NCI-H748 (cell line): ENCODE data around the gene SLC6A8.
"Not testable (repeated sequence)": the region's sequence is repeated elsewhere in the genome, so short reads cannot be mapped to it uniquely, and the experiment has no call there.

Experiments used
- DNase-seq: peaks from one replicate; lab custom pipeline; 2025; ENCODE audit not compliant: unreplicated experiment; lab: John Stamatoyannopoulos, UW

The SLC6A8 gene

DNA sequence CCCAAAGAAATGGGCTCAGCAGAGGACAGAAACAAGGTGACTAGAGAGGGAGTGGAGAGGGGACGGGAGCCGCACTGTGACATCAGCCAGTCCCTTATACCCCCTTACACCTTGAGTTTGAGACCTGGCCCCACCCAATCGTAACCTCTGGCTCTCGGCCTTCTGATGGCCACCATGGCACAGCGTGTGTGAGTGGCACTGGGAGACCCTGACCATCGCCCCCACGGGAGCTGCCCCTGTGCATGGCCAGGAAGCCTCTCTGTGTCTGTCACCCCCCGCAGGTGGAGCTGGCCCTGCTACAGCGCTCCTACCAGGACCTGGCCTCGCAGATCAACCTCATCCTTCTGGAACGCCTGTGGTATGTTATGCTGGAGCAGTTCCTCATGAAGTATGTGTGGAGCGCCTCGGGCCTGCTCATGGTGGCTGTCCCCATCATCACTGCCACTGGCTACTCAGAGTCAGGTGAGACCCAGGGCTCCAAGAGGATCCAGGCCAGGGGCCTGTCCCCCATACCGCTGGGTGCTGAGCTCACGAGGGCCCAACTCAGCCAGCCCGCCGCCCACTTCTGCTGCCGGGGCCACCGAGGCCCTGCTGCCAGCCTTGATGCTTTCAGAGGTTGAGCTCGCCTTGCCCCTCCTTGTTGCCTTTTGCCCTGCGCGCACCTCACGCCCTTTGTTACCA, 41.4 kb downstream of the SLC6A8 start:
- DNase-seq = no peak

GRCh38 chrX:153730115-153730514, 42.4 kb downstream of the SLC6A8 start:
- DNase-seq = not testable (repeated sequence)

- DNase-seq = no peak
Measured at GRCh38 chrX:153731117-153731844, 43.6 kb downstream of the SLC6A8 start.

DNA sequence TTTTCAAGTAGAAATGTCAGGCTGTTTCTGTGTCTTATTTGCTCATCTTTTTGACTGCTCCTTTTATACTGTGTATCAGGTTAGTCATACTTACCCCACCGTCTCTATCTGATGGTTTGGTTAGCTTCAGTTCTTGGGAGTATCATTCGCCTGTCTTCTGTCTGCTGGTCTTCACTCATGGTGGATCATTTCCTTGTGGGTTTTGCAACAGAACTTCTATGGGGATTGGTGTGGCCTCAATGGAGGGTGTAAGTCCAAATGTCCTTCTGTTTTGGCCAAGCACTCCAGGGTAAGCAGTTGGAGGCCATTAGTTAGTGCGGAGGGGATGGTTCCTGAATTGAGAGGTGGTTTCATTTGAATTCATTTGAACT, 44.1 kb downstream of the SLC6A8 start:
- DNase-seq = no peak

DNA sequence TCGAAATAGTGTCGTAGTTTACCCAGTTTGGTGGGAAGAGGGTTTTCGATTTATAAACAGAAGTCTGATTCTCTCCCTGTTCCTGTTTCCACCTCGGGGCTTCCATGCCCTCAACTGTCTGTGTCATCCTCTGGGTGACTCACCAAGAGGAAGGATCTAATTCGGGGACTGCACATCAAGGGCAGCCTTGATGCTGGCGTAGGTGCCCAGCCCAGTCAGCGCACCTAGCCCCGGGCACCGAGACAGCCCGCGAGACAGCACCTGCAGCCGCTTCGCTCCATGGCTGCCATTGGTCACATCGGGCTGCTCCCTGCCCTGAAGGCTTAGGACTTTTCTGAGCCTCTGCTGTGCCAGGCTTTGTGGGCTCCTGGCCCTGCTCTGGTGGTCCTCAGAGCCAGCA, 44.7 kb downstream of the SLC6A8 start:
- no peak for DNase-seq

DNA sequence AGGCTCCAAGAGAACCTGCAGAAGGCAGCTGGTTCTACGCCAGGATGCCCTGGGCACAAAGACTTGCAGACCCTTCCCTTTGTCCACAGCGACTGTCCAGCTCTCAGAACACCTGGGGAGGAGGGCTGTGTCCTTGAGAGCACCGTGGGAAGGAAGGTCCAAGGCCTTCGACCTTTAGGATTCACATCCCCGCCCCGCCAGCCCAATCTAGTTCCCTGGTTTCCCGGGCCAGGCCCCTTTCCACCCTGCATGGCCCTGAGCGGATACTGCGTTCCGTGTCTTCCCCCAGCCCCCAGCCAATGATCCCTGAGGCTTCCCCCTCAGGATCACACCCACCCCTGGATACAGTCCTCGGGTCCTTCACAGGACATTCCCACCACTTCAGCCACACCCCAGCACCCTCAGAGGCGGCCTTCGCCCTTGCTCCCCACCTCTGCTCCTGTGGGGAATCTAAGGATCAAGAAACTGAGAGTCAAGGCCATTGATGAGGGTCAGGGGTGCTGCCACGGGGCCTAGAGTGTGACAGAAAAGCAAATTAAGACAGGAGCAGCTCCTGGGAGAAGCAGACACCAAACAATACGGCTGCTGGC, 46.0 kb downstream of the SLC6A8 start:
- no peak for DNase-seq

DNA sequence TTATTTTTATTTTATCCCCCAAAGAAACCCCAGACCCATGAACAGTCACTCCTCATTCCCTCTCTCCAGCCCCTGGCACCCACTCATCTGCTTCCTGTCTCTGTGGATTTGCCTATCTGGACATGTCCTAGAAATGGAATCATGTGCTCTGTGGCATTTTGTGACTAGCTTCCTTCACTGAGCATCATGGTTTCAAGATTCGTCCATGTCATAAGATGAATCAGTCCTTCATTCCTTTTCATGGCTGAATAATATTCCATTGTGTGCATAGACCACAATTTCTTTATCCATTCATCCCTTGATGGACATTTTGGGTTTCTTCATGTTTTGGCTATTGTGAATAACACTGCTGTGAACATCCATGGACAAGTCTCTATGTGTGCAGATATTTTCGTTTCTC, 47.1 kb downstream of the SLC6A8 start:
- DNase-seq = no peak

DNA sequence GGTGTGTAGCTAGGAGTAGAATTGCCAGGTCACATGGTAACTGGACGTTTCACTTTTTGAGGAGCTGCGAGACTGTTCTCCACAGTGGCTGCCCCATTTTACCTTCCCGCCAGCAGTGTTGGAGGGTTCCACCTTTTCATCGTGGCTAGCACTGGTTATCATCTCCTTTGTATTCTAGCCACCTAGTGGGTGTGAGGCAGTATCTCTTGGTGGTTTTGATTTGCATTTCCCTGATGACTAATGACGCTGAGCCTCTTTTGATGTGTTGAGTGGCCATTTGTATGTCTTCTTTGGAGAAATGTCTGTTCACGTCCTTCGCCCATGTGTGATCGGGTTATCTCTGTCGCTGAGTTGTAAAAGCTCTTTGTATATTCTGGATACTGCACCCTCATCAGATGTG, 47.5 kb downstream of the SLC6A8 start:
- DNase-seq = no peak

DNA sequence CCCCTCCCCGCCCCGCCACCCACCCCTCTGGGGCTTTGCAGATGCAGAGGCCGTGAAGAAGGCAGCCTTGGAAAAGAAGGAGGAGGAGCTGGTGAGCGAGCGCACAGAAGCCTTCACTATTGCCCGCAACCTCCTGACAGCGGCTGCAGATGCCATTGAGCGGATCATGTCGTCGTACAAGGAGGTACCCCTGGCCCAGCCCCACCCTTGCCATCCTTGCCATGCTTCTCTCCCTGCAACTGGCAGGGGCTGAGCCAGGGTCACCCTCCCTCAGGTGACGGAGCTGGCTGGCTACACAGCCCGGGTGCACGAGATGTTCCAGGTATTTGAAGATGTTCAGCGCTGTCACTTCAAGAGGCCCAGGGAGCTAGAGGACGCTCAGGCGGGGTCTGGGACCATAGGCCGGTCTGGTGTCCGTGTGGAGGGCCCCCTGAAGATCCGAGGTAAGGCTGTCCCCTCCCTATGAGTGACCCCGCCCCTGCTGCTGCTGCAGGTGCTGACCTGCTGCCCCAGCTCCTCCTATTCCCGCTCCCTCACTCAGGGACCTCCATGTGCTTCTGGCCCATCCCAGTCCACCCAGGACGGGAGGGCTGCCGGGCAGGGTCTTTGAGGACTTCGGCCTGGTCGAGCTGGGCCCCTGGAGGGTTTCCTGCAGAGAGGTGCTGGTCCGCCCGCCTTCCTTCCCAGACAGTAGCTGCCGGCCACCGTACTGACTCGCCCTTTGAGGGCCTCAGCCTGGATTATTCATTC, 48.5 kb downstream of the SLC6A8 start:
- DNase-seq = no peak

DNA sequence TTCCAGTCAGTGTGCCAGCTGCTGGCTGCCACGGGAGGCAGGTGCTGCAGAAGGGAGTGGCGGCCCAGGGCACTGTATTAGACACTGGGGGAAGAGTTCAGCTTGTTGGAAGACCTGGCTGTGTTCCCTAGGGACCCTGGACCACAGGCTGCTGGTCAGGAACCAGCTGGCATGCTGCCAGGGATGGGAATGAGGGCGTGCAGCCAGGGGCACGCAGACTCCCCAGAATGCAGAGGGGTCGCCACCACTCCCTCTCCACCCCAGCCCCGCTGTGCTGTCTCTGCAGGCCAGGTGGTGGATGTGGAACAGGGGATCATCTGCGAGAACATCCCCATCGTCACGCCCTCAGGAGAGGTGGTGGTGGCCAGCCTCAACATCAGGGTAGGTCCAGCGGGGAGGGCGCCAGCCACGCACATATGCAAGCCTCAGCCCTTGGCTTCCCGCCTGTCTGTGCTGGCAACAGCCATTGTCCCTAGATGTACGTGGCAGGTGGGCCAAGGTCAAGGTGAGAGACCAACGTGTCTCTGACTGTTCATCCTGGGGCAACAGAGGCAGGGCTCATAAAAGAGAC, 49.2 kb downstream of the SLC6A8 start:
- DNase-seq = no peak

- DNase-seq = no peak
Measured at GRCh38 chrX:153738056-153738605, 50.4 kb downstream of the SLC6A8 start.

- no peak for DNase-seq
Measured at GRCh38 chrX:153739754-153740486, 52.2 kb downstream of the SLC6A8 start.

- DNase-seq = no peak
Measured at GRCh38 chrX:153740631-153741222, 53.0 kb downstream of the SLC6A8 start.

- DNase-seq = no peak
Measured at GRCh38 chrX:153741446-153741845, 53.7 kb downstream of the SLC6A8 start.

DNA sequence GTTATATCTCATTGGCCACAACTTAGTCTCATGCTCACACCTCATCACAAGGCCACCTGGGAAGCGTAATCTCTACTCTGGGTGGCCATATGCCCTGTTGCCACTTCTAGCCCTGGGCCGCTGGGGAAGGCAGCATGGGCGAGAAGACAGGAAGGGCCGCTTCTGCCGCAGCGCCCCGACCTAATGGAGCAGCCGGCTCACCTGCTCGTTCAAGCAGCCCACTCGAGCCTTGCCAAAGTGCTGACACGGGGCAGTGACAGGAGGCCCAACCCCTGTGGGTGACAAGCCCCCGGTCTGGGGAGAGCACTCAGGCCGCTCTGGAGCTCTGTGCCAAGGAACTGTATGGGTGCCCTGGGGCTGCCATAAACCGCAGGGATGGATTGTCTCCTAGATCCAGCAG, 54.4 kb downstream of the SLC6A8 start:
- DNase-seq = not testable (repeated sequence)

GRCh38 chrX:153742796-153743467, 55.2 kb downstream of the SLC6A8 start:
- DNase-seq = not testable (repeated sequence)

- DNase-seq = not testable (repeated sequence)
Measured at GRCh38 chrX:153743468-153744209, 55.9 kb downstream of the SLC6A8 start.

- DNase-seq = peak; percentile 9
Measured at GRCh38 chrX:153744210-153745066, 56.7 kb downstream of the SLC6A8 start.
